Amygdala (tissue), 56 donors: ENCODE results near the gene DNAJB2.
"Not testable (repeated sequence)": the region's sequence is repeated elsewhere in the genome, so short reads cannot be mapped to it uniquely, and the experiment has no call there.

Experiments
- DNase-seq, 56 donors: peaks; one replicate each; lab custom pipeline; 2025; lab: John Stamatoyannopoulos, UW

DNAJB2 gene

GRCh38 chr2:219254590-219255201 lies 24.5 kb upstream of the DNAJB2 start:
- peak in 1 of 56 donors; percentile 45 for DNase-seq

GRCh38 chr2:219258942-219259341 lies 20.2 kb upstream of the DNAJB2 start:
- DNase-seq = not testable (repeated sequence)

- DNase-seq = no peak
These were observed 17.9 kb upstream of the DNAJB2 start for GRCh38 chr2:219261024-219261855.

- no peak for DNase-seq
These were observed 12.9 kb upstream of the DNAJB2 start for GRCh38 chr2:219266232-219266631.

GRCh38 chr2:219266886-219267285 lies 12.3 kb upstream of the DNAJB2 start:
- DNase-seq = no peak

- DNase-seq = no peak
These were observed 10.9 kb upstream of the DNAJB2 start for GRCh38 chr2:219268294-219268693.

- peak in 1 of 56 donors; percentile 23 for DNase-seq
These were observed 9.7 kb upstream of the DNAJB2 start for GRCh38 chr2:219269362-219270054.

GRCh38 chr2:219270055-219270372 lies 9.2 kb upstream of the DNAJB2 start:
- no peak for DNase-seq

GRCh38 chr2:219271021-219271420 lies 8.1 kb upstream of the DNAJB2 start:
- DNase-seq = no peak

- no peak for DNase-seq
These were observed 6.8 kb upstream of the DNAJB2 start for GRCh38 chr2:219272356-219272755.

GRCh38 chr2:219272995-219273394 lies 6.2 kb upstream of the DNAJB2 start:
- no peak for DNase-seq

GRCh38 chr2:219273937-219274336 lies 5.2 kb upstream of the DNAJB2 start:
- DNase-seq = no peak

GRCh38 chr2:219274361-219274921 lies 4.7 kb upstream of the DNAJB2 start:
- DNase-seq = no peak

- peak in 53 of 56 donors; percentile 26 to 89 (median 71) for DNase-seq
These were observed 1.2 kb upstream of the DNAJB2 start for GRCh38 chr2:219277703-219278654.

GRCh38 chr2:219278655-219279150 lies 463 bp upstream of the DNAJB2 start:
- peak in 2 of 56 donors; percentile 59 to 84 for DNase-seq

GRCh38 chr2:219279916-219280516 lies 850 bp downstream of the DNAJB2 start:
- peak in 3 of 56 donors; percentile 56 to 74 (median 71) for DNase-seq

- DNase-seq = no peak
These were observed 1.5 kb downstream of the DNAJB2 start for GRCh38 chr2:219280651-219281050.

- DNase-seq = no peak
These were observed 2.4 kb downstream of the DNAJB2 start for GRCh38 chr2:219281588-219281987.

- DNase-seq = peak in 30 of 56 donors; percentile 22 to 86 (median 54)
These were observed 3.2 kb downstream of the DNAJB2 start for GRCh38 chr2:219282375-219282774.
